AG04449 (cell line): ENCODE data around the gene SKI.
"Not testable (repeated sequence)": the region's sequence is repeated elsewhere in the genome, so short reads cannot be mapped to it uniquely, and the experiment has no call there.

Experiments
- CTCF ChIA-PET: fragments of 350-600 bp; formaldehyde crosslinking; extraction: SDS; loops from one replicate; lab custom pipeline; 2021; ENCODE audit warnings: antibody characterized with exemption; lab: Yijun Ruan, JAX
- POLR2A ChIA-PET: fragments of 400-600, 350-600 bp; formaldehyde crosslinking; extraction: SDS; loops from one replicate; lab custom pipeline; 2020; ENCODE audit warnings: antibody characterized with exemption, inconsistent platforms; lab: Yijun Ruan, JAX
- DNase-seq: peaks from one replicate; pipeline ENCODE4 v3.0.0-alpha.2; 2010; ENCODE audit warnings: low read depth, low spot score
- H3K4me3 ChIP-seq: 2 replicates; pipeline ENCODE4 v1.5.1; 2011; ENCODE audit warnings: low read depth, mild to moderate bottlenecking, control low read depth, low read length
- TF ChIP-seq, protein P1 (sequence below): IDR thresholded peaks from one replicate; pipeline ENCODE4 v1.5.1; 2011; ENCODE audit warnings: mild to moderate bottlenecking, moderate library complexity, low read length, control low read depth, inconsistent platforms; ENCODE audit not compliant: insufficient read depth; ENCODE audit errors: missing control alignments

The SKI gene

DNA sequence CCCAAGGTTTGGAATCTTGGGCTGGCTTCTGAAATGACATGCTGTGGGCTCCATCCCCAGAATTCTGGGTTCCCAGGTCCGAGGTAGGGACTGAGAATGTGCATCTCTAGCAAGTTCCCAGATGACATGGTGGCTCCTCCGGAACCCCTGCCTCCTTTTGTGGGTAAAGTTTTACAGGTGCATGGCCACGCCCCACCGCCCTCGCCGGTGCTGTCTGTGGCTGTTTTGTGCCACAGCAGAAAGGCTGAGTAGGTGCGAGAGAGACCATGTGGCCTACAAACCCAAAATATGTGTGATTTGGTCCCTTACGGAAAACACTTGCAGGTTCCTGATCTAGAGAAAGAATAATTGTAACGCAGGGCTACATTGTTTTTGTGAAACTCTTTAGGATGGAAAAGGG lies 30.9 kb downstream of the SKI start:
- POLR2A ChIA-PET, result no interaction called here

DNA sequence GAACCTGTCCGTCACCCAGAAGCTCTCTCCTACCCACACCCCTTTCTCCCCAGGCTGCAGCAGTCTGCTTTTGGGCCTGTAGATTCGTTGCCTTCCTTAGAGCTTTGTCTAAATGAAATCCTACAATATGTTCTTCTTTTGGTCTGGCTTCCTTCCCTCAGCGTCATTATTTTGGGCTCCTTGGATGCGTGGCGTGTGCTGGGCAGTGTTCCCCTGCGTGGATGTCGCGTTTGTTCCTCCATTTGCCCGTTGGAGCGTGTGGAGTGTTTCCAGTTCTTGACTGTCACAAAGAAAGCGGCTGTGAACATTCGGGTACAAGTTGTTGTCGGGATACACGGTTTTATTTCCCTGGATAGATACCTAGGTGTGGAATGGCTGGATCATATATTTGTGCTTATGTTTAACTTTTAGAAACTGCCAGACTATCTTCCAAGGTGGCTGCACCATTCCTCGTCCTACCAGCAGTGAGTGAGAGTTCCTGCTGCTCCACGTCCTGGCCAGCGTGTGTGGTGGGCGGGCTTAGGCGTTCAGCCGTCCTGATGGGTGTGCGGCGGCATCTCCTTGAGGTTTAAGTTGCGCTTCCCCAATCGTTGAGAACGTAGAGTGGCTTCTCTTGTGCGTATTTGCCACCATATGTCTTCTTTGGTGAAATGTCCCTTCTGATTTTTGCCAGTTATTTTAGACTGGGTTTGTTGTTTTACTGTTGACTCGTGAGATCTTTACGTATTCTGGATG lies 31.7 kb downstream of the SKI start:
- POLR2A ChIA-PET, result no interaction called here
- CTCF ChIA-PET, result interaction anchor here (0.9 to 1.3 kb wide), 2 partner anchors 16 to 122 kb away, joined by 4 read pairs; no protein-coding TSS in a partner anchor

More for the DNA sequence above, 30.9 kb downstream of the SKI start:
- H3K4me3 ChIP-seq, result no peak overlapping the region
- TF ChIP-seq, protein P1, sequence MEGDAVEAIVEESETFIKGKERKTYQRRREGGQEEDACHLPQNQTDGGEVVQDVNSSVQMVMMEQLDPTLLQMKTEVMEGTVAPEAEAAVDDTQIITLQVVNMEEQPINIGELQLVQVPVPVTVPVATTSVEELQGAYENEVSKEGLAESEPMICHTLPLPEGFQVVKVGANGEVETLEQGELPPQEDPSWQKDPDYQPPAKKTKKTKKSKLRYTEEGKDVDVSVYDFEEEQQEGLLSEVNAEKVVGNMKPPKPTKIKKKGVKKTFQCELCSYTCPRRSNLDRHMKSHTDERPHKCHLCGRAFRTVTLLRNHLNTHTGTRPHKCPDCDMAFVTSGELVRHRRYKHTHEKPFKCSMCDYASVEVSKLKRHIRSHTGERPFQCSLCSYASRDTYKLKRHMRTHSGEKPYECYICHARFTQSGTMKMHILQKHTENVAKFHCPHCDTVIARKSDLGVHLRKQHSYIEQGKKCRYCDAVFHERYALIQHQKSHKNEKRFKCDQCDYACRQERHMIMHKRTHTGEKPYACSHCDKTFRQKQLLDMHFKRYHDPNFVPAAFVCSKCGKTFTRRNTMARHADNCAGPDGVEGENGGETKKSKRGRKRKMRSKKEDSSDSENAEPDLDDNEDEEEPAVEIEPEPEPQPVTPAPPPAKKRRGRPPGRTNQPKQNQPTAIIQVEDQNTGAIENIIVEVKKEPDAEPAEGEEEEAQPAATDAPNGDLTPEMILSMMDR, result no peak
- CTCF ChIA-PET, result interaction anchor here (0.9 to 1.3 kb wide), 2 partner anchors 17 to 123 kb away, joined by 4 read pairs; no protein-coding TSS in a partner anchor
- DNase-seq, result no peak

DNA sequence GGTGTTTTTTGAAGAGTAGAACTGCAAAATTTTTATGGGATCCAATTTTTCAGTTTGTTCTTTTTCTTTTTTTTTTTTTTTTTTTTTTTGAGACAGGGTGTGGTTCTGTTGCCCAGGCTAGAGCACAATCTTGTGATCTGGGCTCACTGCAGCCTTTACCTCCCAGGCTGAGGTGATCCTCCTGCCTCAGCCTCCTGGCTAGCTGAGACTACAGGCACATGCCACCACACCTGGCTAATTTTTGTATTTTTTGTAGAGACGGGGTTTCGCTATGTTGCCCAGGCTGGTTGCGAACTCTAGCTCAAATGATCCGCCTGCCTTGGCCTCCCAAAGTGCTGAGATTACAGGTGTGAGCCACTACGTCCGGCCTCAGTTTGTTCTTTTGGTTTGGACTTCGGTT lies 32.4 kb downstream of the SKI start:
- POLR2A ChIA-PET, DNase-seq, H3K4me3 ChIP-seq: not testable (repeated sequence)
- CTCF ChIA-PET, result interaction anchor here (1.2 to 1.3 kb wide), 2 partner anchors 61 to 122 kb away, joined by 3 read pairs; no protein-coding TSS in a partner anchor

More for the DNA sequence above, 31.7 kb downstream of the SKI start:
- TF ChIP-seq, protein P1, result no peak
- DNase-seq, result no peak
- H3K4me3 ChIP-seq, result no peak overlapping the region

DNA sequence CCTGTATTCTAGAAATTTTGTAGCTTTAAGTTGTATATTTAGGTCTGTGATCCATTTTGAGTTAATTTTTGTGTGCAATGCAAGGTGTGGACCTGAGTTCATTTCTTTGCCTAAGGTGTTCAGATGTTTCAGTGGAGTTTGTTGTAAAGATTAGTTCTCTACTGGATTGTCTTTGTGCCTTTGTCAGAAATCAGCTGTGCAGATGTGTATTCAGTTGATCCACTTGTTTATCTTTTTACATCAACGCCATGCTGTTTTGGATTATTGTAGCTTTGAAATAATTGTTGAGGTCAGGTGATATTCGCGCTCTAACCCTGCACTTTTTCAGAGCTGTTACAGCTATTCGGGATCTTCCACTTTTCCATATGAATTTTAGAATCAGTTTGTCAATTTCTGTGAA lies 32.8 kb downstream of the SKI start:
- H3K4me3 ChIP-seq, result no peak overlapping the region
- ChIA-PET CTCF (interaction anchor here (1.2 to 1.3 kb wide), 2 partner anchors 62 to 121 kb away, joined by 3 read pairs; no protein-coding TSS in a partner anchor), POLR2A (no interaction called here)
- TF ChIP-seq, protein P1, result no peak
- DNase-seq, result no peak

DNA sequence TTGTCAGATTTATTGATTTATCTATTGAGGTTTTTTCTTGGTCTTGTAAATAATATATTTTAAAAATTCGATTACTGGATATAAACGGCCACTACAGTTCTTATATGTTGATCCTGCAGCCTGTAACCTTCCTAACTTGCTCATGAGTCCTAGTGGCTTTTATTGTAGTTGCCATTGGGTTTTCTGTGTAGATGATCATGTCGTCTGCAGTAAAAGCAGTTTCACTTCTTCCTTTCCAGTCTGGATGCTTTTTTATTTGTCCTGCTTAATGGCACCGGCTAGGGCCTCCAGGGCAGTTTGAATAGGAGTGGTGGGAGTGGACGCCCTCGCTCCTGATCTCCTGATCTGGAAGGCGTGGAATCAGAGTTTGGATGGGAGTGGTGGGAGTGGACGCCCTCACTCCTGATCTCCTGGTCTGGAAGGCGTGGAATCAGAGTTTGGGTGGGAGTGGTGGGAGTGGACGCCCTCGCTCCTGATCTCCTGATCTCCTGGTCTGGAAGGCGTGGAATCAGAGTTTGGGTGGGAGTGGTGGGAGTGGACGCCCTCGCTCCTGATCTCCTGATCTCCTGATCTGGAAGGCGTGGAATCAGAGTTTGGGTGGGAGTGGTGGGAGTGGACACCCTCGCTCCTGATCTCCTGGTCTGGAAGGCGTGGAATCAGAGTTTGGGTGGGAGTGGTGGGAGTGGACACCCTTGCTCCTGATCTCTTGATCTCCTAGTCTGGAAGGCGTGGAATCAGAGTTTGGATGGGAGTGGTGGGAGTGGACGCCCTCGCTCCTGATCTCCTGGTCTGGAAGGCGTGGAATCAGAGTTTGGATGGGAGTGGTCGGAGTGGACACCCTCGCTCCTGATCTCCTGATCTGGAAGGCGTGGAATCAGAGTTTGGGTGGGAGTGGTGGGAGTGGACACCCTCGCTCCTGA lies 33.6 kb downstream of the SKI start:
- DNase-seq, H3K4me3 ChIP-seq, POLR2A ChIA-PET: not testable (repeated sequence)
- CTCF ChIA-PET, result interaction anchor here (1.2 to 1.3 kb wide), 2 partner anchors 62 to 121 kb away, joined by 3 read pairs; no protein-coding TSS in a partner anchor

DNA sequence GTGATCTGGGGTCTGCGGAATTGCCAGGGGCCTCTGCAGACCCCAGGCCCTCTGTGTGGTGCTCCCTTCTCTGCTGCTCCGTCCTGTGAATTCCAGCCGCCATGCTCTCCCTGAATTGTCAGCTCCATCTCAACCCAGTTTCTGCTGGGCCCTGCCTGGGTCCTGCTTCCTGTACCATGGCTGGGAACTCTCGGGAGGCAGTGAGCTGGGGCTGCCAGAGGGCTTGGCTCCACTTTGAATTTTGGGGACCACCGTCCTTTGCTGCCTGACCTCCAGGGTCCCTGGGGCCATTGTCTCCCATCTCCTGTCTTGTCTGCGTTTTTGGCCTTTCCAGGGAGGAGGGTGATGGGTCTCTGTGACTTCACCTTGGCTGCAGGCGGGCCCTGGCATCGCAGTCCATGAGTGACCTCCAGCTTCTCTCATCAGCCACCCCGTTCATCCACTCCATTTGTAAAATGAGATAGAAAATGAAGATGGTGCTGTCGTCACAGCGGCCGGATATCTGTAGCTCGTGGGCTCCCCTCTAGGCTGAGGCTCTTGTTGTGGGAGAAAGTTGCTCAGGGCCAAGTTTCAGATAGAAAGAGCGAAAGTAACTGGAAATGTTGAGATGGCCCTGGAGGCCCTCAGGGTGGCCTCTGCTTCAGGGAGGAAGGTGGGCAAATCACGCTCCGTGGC lies 38.3 kb downstream of the SKI start:
- DNase-seq, result no peak
- POLR2A ChIA-PET, result no interaction called here
- TF ChIP-seq, protein P1, result no peak
- CTCF ChIA-PET, result interaction anchor here (1.3 kb wide), 1 partner anchor 11 kb away, joined by 4 read pairs; no protein-coding TSS in a partner anchor
- no peak overlapping the region for H3K4me3 ChIP-seq
